Forelimb muscle (tissue), 1 donor: ENCODE data around the gene TAS1R2. TPM values are rescaled to one million over a fixed set of nuclear protein-coding genes. Genes with fewer than 3 reads are reported as not detected.
"Not testable (repeated sequence)": the region's sequence is repeated elsewhere in the genome, so short reads cannot be mapped to it uniquely, and the experiment has no call there.

ENCODE experiments used
- DNase-seq: peaks from one replicate; pipeline ENCODE4 v3.0.0-alpha.2; 2013; ENCODE audit warnings: low read depth
- polyA plus RNA-seq: library from polyadenylated mRNA; unstranded; fragments of 120-200 nt; gene quantifications from one replicate; pipeline ENCODE4 v1.2.1, GENCODE V29; 2013; ENCODE audit not compliant: insufficient read length

Gene TAS1R2
- polyA plus RNA-seq, 1 donor, result not detected

DNA sequence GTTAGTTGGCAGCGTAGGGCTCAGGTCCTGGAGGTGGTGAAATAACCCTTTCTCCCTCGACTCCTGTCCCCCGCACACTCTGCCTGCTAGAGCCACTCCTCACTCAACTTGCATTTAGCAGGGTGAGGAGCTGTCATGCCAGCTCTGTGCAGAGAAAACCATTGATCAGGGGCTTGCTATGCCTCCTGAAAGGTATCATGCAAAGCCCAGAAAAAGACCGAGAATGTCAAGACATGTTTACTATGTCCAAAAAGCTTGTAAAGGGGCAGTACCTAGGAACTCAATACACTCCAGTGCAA, 24.9 kb upstream of the TAS1R2 start:
- DNase-seq, result no peak

DNA sequence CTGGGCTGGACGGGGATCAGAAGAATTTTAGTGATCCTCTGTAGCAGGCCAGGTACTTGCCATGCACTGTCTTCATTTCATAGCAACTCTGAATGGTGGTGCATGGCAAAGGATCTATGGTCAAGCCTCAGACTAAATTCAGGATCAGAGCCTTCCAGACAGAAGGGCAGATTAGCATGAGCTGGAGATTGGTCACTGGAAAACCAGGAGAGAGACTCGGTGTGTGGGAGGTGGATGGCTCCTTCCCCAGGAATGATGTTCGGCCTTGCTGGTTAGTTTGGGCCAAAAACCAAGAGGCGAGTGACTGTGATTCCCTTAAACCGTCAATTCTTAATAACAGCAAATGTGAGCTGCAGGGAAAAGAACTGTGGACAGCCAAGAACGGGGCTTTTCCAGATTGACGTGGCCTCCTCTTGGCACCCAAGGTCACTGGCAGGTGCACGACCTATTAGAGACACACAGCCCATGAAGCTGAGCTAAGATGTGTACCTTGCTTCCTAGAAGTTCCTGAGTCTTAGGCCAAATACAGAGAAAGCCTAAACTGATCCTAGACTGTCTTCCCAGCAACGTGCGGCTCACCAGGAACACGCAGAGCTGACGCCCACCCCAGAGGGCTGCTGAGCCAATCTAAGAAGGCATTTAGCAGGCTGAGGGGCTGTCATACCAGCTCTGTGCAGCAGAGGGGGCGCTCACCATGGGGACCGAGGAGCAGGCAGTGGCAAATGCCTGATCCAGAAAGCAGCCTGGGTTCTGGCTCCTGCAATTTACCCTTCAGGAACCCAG, 24.4 kb upstream of the TAS1R2 start:
- no peak for DNase-seq

DNA sequence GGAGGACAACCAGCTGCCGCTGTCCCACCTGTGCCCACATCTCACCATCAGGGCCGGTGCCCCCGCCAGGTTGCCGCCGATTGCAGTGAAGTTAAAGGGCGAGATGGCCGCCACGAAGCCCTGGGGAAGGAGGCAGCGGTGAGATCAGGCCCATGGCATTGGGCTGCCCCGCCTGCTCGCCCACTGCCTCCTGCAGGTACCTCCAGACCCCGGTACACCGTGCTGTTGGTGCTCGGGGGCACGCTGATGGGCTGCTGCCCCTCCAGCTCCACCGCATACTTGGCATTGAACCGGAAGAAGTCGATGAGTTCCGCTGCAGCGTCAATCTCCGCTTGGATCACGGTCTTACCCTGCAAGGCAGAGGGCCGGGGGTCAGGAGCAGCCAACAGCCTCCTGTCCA, 23.6 kb upstream of the TAS1R2 start:
- DNase-seq, result no peak

DNA sequence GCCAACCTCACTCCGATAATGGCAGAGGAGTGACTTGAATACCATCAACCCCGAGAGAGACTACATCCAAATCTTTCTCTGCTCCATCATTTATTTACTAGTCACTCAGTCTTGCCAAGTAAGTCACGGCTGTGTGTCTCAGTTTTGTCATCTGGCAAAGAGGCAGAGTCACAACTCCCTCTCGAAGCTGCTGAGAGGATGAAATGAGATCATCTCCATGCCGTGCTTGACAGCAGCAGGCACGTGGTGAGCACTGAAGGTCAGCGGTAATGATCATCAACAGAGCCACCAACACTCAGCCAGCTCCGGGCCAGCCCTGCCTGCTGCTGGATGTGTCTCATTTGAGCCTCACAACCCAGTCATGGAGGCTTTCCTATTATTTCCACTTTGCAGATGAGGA, 23.0 kb upstream of the TAS1R2 start:
- no peak for DNase-seq

DNA sequence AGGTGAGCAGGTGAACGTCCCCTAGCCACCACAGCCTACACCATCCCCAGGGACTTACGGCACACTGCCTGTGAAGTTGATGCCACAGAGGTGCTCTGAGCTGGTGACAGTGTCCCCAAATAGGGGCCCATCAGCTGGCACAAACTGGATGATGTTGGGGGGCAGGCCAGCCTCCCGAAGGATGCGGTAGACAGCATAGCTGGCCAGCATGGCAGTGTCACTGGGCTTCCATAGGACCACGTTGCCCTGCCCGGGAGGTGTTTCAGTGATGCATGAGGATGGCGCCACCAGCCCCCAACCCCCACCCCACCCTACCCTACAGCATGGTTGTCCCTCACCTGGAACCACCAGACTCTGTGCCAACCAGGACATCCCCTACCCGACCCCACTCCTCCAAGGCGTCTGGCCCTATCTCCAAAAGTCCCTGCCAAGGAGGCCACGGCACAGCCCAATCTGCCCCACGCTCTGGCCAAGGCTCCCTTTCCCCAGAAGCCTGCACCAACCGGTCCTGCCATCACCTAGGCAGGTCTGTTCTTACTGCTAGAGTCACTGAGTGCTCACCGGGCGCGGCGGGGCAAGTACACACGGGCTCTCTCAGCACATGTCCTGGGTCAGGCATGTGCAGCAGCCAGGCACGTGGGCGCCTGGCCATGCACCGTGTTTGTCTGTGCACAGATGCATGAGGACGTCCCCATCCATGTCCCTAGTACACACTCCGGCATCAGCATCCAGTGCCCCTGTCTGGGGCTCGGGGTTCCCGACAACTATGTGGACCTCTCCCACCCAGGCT, 22.4 kb upstream of the TAS1R2 start:
- DNase-seq, result no peak

DNA sequence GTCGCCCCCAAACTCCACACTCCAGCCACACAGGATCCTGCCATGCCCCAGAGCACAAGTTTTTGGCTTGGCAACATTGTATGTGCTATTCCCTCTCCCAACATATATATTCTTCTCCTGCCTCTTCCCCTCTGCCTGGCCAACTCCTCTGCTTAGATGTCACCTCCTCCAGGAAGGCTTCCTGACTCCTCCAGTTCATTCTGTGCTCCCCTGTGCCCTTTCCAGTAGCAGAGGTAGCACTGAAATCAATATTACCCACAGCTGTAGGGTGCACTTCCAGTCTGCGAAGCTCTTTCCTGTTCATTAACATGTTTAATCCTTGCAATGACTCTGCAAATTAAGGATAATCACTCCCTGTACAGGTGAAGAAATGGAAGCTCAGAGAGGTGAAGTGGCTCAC, 21.7 kb upstream of the TAS1R2 start:
- no peak for DNase-seq

DNA sequence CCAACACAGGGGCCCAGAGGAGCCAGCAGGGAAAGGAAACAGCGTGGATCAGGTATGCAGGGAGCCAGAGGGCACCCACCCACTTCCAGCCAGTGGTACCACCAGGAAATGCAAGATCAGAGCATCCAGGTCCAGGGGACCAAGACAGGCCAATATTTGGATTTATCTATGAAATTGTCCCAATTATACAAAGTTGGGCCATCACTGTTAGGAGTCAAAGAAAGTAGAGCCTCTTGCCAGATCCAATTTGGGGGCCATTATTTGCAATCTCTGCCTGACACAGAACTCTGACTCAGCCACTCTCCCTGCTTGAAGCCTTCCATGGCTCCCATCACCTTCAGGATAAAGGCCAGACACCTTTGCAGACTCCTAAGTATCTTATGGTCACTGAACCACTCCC, 21.1 kb upstream of the TAS1R2 start:
- no peak for DNase-seq

DNA sequence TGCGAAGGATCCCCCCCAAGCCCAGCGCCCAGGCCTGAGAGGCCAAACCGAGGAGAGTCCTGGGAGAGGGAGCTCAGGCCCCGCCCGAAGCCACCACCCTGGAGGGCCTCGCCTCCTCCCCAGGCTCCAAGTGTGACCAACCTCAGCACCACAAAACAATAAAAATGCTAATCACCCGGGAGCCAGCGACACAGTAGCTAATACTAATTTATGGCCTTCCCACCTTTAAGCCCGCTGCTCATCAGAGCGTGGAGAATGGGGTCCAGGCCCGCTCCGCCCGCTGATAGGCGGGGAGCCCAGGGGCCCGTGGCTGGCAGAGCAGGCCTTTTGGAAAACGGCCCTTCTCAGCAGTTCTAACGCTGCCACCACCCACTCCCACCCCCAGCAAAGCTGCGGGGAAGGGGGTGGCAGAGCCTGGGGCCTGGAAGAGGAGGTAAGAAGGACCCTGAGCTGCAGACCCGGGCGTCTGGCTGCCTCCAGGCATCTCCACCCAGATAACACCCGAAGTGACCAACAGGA, 20.4 kb upstream of the TAS1R2 start:
- DNase-seq, result no peak

DNA sequence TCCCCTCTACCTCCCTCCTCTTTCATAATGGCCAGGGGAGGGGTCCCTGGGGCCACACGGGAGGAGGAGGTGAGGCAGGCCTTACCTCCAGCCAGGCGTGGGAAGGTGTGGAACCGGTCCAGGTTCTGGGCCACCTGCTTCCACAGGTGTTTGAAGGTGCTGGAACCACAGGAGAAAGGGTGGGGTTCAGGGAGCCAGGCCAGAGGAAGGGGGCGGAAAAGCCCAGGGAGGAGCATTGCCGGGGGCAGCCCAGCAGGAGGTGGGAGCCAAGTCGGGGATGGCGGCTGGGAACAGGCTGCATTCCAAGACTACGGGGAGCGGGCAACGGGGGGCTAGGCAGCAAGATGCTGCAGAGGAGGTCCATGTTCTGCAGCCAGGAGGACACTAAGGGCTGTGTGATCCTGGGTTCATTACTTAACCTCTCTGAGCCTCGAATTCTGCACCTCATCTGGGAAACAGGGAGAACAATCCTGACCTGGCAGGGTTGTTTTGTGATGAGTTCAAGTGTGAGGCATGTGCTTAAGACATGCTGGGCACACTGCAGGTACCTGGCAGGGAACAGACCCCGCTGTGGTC, 19.8 kb upstream of the TAS1R2 start:
- no peak for DNase-seq

DNA sequence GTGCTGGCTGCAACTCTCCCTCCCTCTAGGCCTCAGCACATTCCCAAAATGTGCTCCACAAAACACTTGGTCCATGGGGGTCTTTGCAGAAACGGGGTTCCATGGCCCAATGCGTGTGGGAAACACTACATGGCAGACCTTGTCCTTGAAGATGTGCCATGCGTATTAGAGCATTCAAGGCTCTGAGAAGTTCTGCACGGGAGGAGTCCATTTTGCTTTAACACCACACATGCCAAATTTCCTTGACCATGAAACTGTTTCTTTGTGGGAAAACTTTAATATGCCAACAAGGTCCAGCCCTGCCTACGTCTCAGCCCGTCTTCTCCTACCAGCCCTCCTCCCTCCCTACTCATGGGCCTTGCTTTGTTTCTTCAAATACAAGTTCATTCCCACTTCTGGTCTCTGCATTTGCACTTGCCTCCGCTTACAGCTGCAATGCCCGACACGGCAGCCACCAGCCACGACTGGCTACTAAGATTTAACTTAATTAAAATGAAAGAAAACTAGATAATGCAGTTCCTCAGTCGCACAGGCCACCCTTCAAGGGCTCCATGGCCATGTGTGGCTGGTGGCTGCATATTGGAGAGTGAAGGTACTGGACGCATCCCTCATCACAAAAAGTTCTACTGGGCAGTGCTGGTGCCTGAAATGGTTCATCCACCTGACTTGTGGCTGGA, 19.2 kb upstream of the TAS1R2 start:
- DNase-seq, result no peak

DNA sequence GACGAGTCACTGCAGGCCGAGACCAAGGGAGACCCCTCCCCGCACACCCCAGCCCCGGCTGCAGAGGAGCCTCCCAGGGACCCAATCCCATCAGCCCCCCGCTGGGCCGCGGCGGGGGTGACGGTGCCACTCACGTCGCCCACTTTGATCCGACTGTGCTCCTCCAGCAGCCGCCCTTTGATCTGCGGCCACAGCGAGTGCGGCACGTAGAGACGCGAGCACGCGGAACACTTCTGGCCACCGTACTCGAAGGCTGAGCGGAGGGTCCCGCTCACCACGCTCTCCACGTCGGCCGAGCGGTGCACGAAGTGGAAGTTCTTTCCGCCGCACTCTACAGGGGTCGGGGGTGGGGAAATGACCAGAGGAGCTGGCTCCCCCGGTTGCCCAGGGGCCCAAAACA, 17.8 kb upstream of the TAS1R2 start:
- no peak for DNase-seq

DNA sequence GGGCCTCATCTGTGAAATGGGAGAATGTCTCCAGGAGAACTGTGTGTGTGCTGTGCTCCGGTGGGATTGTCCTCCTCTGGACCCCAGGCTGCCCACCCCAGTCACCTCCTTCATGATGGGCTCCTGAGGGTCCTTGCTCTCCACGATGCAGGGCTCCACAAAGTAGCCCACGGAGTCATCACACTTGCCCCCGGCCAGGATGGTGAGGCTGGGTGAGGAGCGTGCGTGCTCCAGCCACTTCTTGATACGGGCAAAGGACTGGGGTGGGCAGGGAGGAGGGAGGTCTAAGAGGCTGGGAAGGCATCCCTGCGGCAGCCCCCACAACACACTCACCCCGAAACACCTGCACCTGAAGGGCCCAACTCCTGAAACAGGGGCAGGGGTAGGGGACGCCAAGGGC, 16.8 kb upstream of the TAS1R2 start:
- no peak for DNase-seq

DNA sequence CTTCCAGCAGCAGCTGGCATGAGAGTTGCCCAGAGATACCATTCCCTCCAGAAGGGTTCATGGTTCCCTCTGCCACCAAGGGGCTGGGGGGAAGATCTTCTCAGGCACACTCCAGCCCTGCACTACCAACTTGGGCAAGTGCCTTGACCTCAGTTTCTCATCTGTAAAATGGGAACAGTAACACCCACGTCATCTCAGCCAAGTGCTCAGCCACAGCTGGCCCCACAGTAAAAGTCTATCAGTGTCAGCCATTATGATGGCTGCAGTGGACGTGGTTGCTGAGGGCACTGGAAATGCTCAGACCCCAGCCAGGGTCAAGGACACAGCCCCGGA, 16.3 kb upstream of the TAS1R2 start:
- no peak for DNase-seq

DNA sequence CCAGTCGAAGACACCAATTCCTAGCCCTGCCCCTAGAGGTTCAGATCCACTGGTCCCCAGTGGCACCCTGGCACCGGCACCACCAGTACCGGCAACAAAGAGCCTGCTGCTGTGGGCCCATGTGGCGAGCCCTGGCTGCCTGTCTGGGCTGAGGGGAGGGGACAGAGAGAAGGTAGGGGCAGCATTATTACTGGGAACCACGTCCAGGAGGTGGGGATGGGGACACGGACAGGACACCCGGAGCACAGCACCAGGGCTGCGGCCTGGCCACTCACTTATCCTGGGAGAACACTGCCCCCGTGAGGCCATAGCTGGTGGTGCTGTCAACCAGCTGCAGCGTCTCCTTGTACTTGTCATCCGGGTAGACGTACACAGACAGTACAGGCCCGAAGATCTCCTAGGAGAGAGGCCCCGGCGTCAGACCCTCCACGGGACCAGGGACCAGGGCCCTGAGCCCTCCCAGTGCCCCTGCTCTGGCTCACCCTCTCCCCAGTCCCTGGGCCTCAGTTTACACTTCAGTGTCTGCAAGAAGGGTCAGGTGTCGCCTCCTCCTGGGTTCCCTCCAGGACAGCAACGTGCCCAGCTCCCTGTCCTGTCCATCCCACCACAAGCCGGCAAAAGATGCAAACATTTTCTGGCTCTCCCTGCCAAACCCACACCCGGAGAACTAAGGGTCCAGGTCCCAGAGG, 15.8 kb upstream of the TAS1R2 start:
- peak; percentile 55 for DNase-seq

DNA sequence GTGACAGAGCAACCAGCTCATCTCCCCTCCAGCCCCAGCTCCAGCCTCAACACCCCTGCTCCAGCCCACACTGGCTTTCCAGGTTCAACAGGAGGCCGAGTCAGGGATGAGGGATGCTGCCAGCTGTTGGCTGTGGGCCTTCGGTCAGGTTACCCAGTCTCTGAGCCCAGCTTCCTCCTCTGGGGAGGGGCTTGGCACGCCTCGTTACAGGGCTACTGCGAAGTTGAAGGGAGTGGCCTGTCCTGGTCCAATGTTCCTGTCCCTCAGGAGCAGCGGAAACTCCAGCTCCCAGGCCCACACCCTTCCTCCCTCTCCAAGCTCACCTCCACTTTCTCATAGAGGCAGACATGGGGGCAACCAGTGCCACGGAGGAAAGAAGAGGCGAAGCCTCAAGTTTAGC, 15.1 kb upstream of the TAS1R2 start:
- no peak for DNase-seq

DNA sequence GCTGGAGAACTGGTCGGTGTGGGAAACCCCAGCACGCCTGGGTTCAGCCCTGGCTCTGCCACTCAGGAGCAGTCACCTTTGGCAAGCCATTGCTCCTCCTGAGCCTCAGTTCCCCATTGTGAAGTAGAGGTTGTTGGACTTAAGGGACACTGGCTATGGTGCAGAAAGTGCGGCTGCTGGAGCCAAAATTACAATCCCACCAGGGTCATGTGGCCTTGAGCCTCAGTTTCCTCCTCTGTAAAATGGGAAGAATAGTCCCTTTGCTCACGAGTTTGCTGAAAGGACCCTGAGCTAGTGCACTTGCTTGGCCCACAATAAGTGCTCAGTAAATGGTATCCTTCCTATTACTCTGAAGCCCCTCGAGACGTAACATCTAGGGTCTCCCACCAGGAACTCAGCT, 14.6 kb upstream of the TAS1R2 start:
- no peak for DNase-seq

DNA sequence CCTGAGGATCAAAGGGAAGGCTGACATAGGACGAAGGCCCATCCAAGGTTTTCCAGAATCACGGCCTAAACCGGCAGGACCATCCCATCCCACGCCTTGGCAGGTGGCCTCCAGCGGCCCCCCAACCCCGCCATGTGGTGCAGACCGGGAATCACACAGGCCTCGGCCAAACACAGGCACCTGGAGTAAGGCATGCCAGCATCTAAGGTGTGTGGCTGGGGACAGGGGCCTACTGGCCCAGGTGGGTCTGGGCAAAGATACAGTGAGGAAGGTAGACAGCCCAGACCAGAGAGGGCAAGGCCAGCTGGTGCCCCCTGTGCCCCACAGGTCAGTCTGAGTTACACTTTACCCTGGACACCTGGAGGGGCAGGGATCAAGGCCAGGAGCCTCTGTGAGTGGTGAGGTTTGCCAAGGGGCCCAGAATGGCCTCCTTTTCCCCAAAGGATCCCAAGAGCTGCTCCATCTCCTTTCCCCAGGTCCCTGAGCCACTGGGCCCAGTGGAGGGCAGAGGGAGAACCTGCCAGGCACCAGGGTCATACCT, 12.7 kb upstream of the TAS1R2 start:
- no peak for DNase-seq

DNA sequence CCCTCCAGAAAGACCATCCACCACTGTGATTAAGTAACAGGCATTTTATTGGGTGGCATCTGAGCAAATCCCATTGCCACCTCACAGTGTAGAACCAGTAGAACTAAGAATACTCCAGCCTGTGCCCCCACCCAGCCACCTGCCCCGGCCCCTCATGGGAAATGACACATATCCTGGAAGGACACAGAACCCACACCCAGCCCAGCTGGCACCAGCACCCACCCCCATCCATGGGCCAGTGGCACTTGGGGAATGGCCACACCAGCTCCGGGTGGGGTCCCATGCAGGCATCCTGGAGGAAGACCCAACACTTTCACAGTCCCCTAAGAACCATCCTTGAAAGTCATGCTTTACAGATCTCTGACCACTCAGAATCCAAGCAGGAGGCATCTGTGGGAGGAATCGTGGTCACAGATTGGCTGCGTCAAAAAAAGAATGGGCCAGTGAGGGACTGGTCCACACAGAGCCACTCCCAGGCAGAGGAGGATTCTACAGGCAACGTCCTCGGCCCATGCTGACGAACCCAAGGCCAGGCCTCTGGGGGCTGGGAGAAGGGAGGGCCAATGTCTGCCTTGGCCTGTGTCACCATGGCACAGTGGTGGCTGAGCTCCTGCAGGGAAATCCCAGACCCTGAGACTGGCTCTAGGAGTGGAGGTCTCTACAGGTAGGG, 12.1 kb upstream of the TAS1R2 start:
- DNase-seq, result no peak

DNA sequence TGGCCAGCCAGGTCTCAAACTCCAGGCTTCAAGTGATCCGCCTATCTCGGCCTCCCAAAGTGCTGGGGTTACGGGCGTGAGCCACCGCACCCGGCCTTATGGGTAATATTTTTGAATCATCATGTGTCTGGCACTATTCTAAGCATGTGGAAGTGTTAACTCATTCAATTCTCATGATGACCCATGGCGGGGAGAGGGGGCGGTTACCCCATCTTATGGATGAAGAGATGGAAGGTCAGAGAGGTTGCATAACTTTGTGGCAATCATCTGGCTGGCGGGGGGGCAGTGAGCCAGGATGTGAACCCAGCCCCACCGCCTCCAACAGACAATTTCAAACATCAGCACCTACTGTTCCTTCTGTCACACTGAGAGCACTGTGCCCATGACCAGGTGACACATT, 11.5 kb upstream of the TAS1R2 start:
- no peak for DNase-seq

DNA sequence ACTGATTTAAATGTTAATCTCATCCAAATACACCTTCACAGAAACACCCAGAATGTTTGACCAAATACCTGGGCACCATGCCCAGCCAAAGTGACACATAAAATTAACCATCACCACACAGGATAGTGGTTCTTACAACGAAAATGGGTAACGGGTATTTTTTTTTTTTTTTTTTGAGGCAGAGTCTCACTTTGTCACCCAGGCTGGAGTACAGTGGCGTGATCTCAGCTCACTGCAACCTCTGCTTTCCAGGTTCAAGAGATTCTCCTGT, 11.1 kb upstream of the TAS1R2 start:
- DNase-seq, result not testable (repeated sequence)

DNA sequence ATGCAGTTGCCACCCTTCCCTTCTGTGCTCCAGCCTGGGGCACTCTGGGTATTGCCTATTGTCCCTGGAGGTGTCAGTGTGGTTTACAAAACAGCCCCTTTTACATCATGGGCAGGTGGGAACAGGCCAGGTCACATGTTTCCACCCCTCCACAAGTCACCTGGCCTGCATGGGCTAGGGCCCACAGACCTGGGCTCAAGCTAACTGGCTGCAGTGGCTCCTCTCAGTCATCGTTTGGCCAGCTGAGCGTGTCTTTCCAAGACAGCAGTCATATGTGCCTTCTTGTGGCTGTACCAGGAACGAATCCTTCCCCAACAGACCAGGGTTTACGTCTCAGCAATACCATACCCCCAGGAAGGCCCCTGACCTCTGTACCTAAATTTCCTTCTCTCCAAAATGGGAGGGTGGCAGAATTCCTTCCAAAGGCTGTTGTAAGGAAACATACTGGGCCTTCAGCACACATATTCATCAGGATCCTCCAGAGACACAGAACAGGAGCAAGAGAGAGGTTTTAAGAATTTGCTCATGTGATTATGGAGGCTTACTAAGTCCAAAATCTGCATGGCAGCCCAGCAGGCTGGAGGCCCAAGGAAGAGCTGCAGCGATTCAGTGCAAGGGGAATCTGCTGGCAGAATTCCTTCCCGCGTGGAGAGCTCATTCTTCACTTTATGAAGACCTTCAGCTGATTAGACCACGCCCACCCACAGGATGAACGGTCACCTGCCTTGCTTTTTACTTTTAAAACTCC, 10.6 kb upstream of the TAS1R2 start:
- DNase-seq, result no peak
